HCT116 (cell line): ENCODE results near the gene PTPRQ. TPM values are rescaled to one million over a fixed set of nuclear protein-coding genes. Genes with fewer than 3 reads are reported as not detected.

Experiments
- ATAC-seq: fragments of 200-7000 bp; cut with Tn5 transposase; 2 replicates; pipeline ENCODE4 v1.9.1; 2020; ENCODE audit warnings: mild to moderate bottlenecking, moderate library complexity
- BruUV-seq: library from RNA; stranded (reverse); fragments of 400-500 nt; replicated peaks from 2 replicates; lab custom pipeline; 2021; lab: Mats Ljungman, UMichigan
- CTCF ChIA-PET: fragments of 300-600 bp; sonication (Branson Sonifier 250); formaldehyde crosslinking; loops from one replicate; lab custom pipeline; 2021; ENCODE audit warnings: antibody characterized with exemption; lab: Charles Lee
- POLR2A ChIA-PET: fragments of 300-600, 350-600 bp; sonication (Branson Sonifier 250); formaldehyde crosslinking; loops from one replicate; lab custom pipeline; 2021; ENCODE audit warnings: antibody characterized with exemption; lab: Charles Lee
- RAD21 ChIA-PET, 2 experiments: fragments of 300-600 bp; sonication (Branson Sonifier 250); formaldehyde crosslinking; loops; one replicate each; lab custom pipeline; 2023; ENCODE audit warnings: low total read pairs in 2 of 2; ENCODE audit not compliant: uncharacterized antibody in 2 of 2, unreplicated experiment in 2 of 2, low non-redundant PET in 1 of 2; lab: Charles Lee
- DNase-seq: peaks from one replicate; pipeline ENCODE4 v3.0.0-alpha.2; 2010; ENCODE audit warnings: low read depth, low spot score
- H2AFZ ChIP-seq: fragments of 200-600 bp; shearing (Covaris generic), sonication (generic); 2 replicates; pipeline ENCODE4 v1.6.1; 2017; ENCODE audit warnings: low read depth, mixed run types, mixed read lengths, antibody characterized with exemption, low read length; ENCODE audit not compliant: poor library complexity, severe bottlenecking
- H3K27ac ChIP-seq: 2 replicates; pipeline ENCODE4 v1.5.1; 2012; ENCODE audit warnings: low read depth, low read length
- H3K27me3 ChIP-seq: fragments of 200-600 bp; sonication (generic); 2 replicates; pipeline ENCODE4 v1.6.1; 2016; ENCODE audit warnings: mixed run types, low read length, mixed read lengths; ENCODE audit not compliant: insufficient read depth
- H3K36me3 ChIP-seq, 2 experiments: fragments of 200-500 bp in 1 of 2; fragments of 200-600 bp in 1 of 2; sonication (Bioruptor generic) in 1 of 2; sonication (generic) in 1 of 2; 2 replicates each; pipeline versions ENCODE4 v1.5.1 to v1.6.1; 2014 to 2016; ENCODE audit warnings: low read length in 2 of 2, inconsistent platforms in 1 of 2, mixed read lengths in 1 of 2, mixed run types in 1 of 2; ENCODE audit not compliant: insufficient read depth in 2 of 2, control insufficient read depth in 1 of 2
- H3K4me1 ChIP-seq, 2 experiments: fragments of 200-600 bp in 1 of 2; sonication (generic) in 1 of 2; 2 replicates each; pipeline versions ENCODE4 v1.5.1 to v1.6.1; 2012 to 2017; ENCODE audit warnings: low read length in 2 of 2, inconsistent platforms in 1 of 2, mild to moderate bottlenecking in 1 of 2, mixed read lengths in 1 of 2, mixed run types in 1 of 2, moderate library complexity in 1 of 2; ENCODE audit not compliant: insufficient read depth in 2 of 2, control insufficient read depth in 1 of 2
- H3K4me2 ChIP-seq: fragments of 200-600 bp; sonication (generic); 2 replicates; pipeline ENCODE4 v1.6.1; 2017; ENCODE audit warnings: mixed run types, low read length, mixed read lengths
- H3K4me3 ChIP-seq, 2 experiments: fragments of 200-600 bp in 1 of 2; sonication (generic) in 1 of 2; replicated peaks in 1 of 2; 2 replicates each; pipeline ENCODE4 v1.5.1; 2011 to 2016; ENCODE audit warnings: low read length in 2 of 2, control low read depth in 1 of 2, low read depth in 1 of 2, mild to moderate bottlenecking in 1 of 2, mixed read lengths in 1 of 2, mixed run types in 1 of 2
- H3K79me2 ChIP-seq: fragments of 200-600 bp; sonication (generic); 2 replicates; pipeline ENCODE4 v1.6.1; 2017; ENCODE audit warnings: mild to moderate bottlenecking, mixed run types, low read length, moderate library complexity, mixed read lengths; ENCODE audit not compliant: insufficient read depth
- H3K9ac ChIP-seq: fragments of 200-600 bp; sonication (generic); 2 replicates; pipeline ENCODE4 v1.6.1; 2016; ENCODE audit warnings: low read length, mixed read lengths
- H3K9me2 ChIP-seq: fragments of 200-600 bp; sonication (generic), shearing (Covaris generic); 2 replicates; pipeline ENCODE4 v1.6.1; 2017; ENCODE audit warnings: mixed run types, mild to moderate bottlenecking, moderate library complexity; ENCODE audit not compliant: insufficient read depth
- H3K9me3 ChIP-seq, 2 experiments: fragments of 200-500 bp in 1 of 2; fragments of 200-600 bp in 1 of 2; sonication (Bioruptor generic) in 1 of 2; sonication (generic) in 1 of 2; 2 replicates each; pipeline ENCODE4 v1.6.1; 2014 to 2017; ENCODE audit warnings: low read length in 2 of 2, mixed read lengths in 2 of 2, inconsistent platforms in 1 of 2, low read depth in 1 of 2, mild to moderate bottlenecking in 1 of 2, mixed run types in 1 of 2, moderate library complexity in 1 of 2; ENCODE audit not compliant: control insufficient read depth in 1 of 2, insufficient read depth in 1 of 2
- H4K20me1 ChIP-seq: fragments of 200-600 bp; sonication (generic), shearing (Covaris generic); 2 replicates; pipeline ENCODE4 v1.6.1; 2017; ENCODE audit warnings: mixed run types, mild to moderate bottlenecking, moderate library complexity; ENCODE audit not compliant: insufficient read depth
- ATF3 ChIP-seq: IDR thresholded peaks from 2 replicates; pipeline ENCODE4 v1.6.1; 2012
- CBX3 ChIP-seq: IDR thresholded peaks from 2 replicates; pipeline ENCODE4 v1.6.1; 2012; ENCODE audit warnings: low read depth
- EGR1 ChIP-seq: IDR thresholded peaks from 2 replicates; pipeline ENCODE4 v1.6.1; 2012; ENCODE audit warnings: low read depth
- ELF1 ChIP-seq: IDR thresholded peaks from 2 replicates; pipeline ENCODE4 v1.6.1; 2012; ENCODE audit warnings: low read depth, borderline replicate concordance
- EZH2 ChIP-seq: fragments of 200-600 bp; sonication (generic); IDR thresholded peaks from 2 replicates; pipeline ENCODE4 v1.6.1; 2017; ENCODE audit warnings: antibody characterized with exemption, mixed run types
- EZH2phosphoT487 ChIP-seq: fragments of 200-600 bp; IDR thresholded peaks from 2 replicates; pipeline ENCODE4 v1.6.1; 2018; ENCODE audit warnings: antibody characterized with exemption, borderline replicate concordance
- JUND ChIP-seq: IDR thresholded peaks from 2 replicates; pipeline ENCODE4 v1.6.1; 2012
- MAX ChIP-seq: IDR thresholded peaks from 2 replicates; pipeline ENCODE4 v1.6.1; 2012
- POLR2A ChIP-seq: IDR thresholded peaks from 2 replicates; pipeline ENCODE4 v1.7.0; 2011; ENCODE audit warnings: borderline replicate concordance; ENCODE audit not compliant: insufficient read depth, insufficient read length; ENCODE audit errors: extremely low read depth
- POLR2AphosphoS5 ChIP-seq: IDR thresholded peaks from 2 replicates; pipeline ENCODE4 v1.6.1; 2011; ENCODE audit warnings: mild to moderate bottlenecking, low read depth, low read length, moderate library complexity
- RAD21 ChIP-seq: IDR thresholded peaks from 2 replicates; pipeline ENCODE4 v1.6.1; 2012; ENCODE audit warnings: low read depth, mild to moderate bottlenecking
- REST ChIP-seq: IDR thresholded peaks from 2 replicates; pipeline ENCODE4 v1.6.1; 2012; ENCODE audit warnings: low read depth
- SP1 ChIP-seq: IDR thresholded peaks from 2 replicates; pipeline ENCODE4 v1.6.1; 2012; ENCODE audit warnings: low read depth
- TCF7L2 ChIP-seq: IDR thresholded peaks from 2 replicates; pipeline ENCODE4 v1.7.0; 2011; ENCODE audit warnings: borderline replicate concordance, inconsistent platforms; ENCODE audit not compliant: insufficient read depth, insufficient read length; ENCODE audit errors: extremely low read depth
- YY1 ChIP-seq: IDR thresholded peaks from 2 replicates; pipeline ENCODE4 v1.6.1; 2011; ENCODE audit warnings: low read length, low read depth, moderate library complexity, mild to moderate bottlenecking; ENCODE audit not compliant: insufficient replicate concordance; ENCODE audit errors: extremely low read depth
- ZFX ChIP-seq: fragments of 450-650 bp; IDR thresholded peaks from 2 replicates; pipeline ENCODE4 v1.6.1; 2017
- ZNF274 ChIP-seq: fragments of 200-500 bp; sonication (Bioruptor generic); IDR thresholded peaks from 2 replicates; pipeline ENCODE4 v1.6.1; 2014; ENCODE audit warnings: mild to moderate bottlenecking, low read depth, low read length, inconsistent platforms
- intact Hi-C: fragments of 100-400 bp; cut with micrococcal nuclease; formaldehyde crosslinking; loops from 2 replicates; pipeline ENCODE4 v1.10.0; 2022
- total RNA-seq: library from RNA; stranded (reverse); gene quantifications from one replicate; pipeline ENCODE4 v1.2.1, GENCODE V29; 2021; ENCODE audit not compliant: unreplicated experiment

Gene PTPRQ
- total RNA-seq, 1 experiment from 2014 or later, result not detected

GRCh38 chr12:80491166-80491565 lies 47.1 kb downstream of the PTPRQ start (continued):
- no peak for TF ChIP-seq TCF7L2
- TF ChIP-seq RAD21, result no peak

- Histone ChIP-seq H3K4me1 (no peaks in the 10 kb centered on the region), H3K9me2 (no peaks in the 10 kb centered on the region), H3K4me3 (no peak overlapping the region), H3K9ac (no peak overlapping the region), H4K20me1 (no peaks in the 10 kb centered on the region), H3K4me2 (no peak overlapping the region), H3K9me3 (no peaks in the 10 kb centered on the region), H3K79me2 (no peaks in the 10 kb centered on the region), H2AFZ (no peak overlapping the region), H3K27ac (no peak overlapping the region), H3K36me3 (no peaks in the 10 kb centered on the region), H3K27me3 (no peaks in the 10 kb centered on the region)
- BruUV-seq, result no TSS peak
- TF ChIP-seq ELF1 (no peak), REST (no peak), MAX (no peak), SP1 (no peak), JUND (no peak), EZH2phosphoT487 (no peak), ATF3 (no peak), CBX3 (no peak), YY1 (no peak), ZFX (no peak), RAD21 (no peak), EZH2 (no peak), EGR1 (no peak), POLR2AphosphoS5 (no peak), ZNF274 (no peak), POLR2A (no peak)
- ATAC-seq (no peak), DNase-seq (no peak)
- ChIA-PET RAD21 (no interaction called here), CTCF (no interaction called here), POLR2A (no interaction called here)
- intact Hi-C loops, result no loop called here
Measured at GRCh38 chr12:80493466-80493865, 49.4 kb downstream of the PTPRQ start.
